Epithelial cell of esophagus (primary cell): ENCODE results near the gene CCDC81.

Source experiments
- DNase-seq: peaks from one replicate; pipeline ENCODE4 v3.0.0; 2010; ENCODE audit warnings: low read depth
- H3K4me3 ChIP-seq: 2 replicates; pipeline ENCODE4 v1.5.1; 2011; ENCODE audit warnings: mild to moderate bottlenecking, low read length, control low read depth
- CTCF ChIP-seq: IDR thresholded peaks from 2 replicates; pipeline ENCODE4 v1.5.1; 2011; ENCODE audit warnings: low read depth, mild to moderate bottlenecking, low read length, control low read depth, inconsistent platforms; ENCODE audit not compliant: insufficient read depth; ENCODE audit errors: missing control alignments

The CCDC81 gene

GRCh38 chr11:86444981-86445380 lies 70.3 kb downstream of the CCDC81 start:
- TF ChIP-seq CTCF = no peak
- no peak for DNase-seq
- no peak overlapping the region for H3K4me3 ChIP-seq

GRCh38 chr11:86446163-86446923 lies 71.7 kb downstream of the CCDC81 start:
- no peak for DNase-seq
- H3K4me3 ChIP-seq = no peak overlapping the region
- no peak for TF ChIP-seq CTCF

GRCh38 chr11:86446924-86447285 lies 72.2 kb downstream of the CCDC81 start:
- no peak for TF ChIP-seq CTCF
- no peak overlapping the region for H3K4me3 ChIP-seq
- DNase-seq = no peak

GRCh38 chr11:86447763-86448480 lies 73.2 kb downstream of the CCDC81 start:
- H3K4me3 ChIP-seq = no peak overlapping the region
- DNase-seq = no peak
- TF ChIP-seq CTCF = no peak

- TF ChIP-seq CTCF = no peak
- no peak for DNase-seq
- H3K4me3 ChIP-seq = no peak overlapping the region
Measured at GRCh38 chr11:86449993-86450629, 75.4 kb downstream of the CCDC81 start.

GRCh38 chr11:86453290-86454030 lies 78.8 kb downstream of the CCDC81 start:
- no peak overlapping the region for H3K4me3 ChIP-seq
- TF ChIP-seq CTCF = peak; percentile 11
- DNase-seq = no peak
